Lower leg skin (tissue), 3 donors: Measurements from ENCODE around the gene THOC1.

Experiments used
- CTCF ChIP-seq, 3 donors: fragments of 450-650 bp; IDR thresholded peaks; one replicate each; pipeline ENCODE4 v1.5.1; 2016; ENCODE audit warnings: antibody characterized with exemption in 3 of 3, mild to moderate bottlenecking in 3 of 3, moderate library complexity in 2 of 3
- POLR2A ChIP-seq, 2 donors: fragments of 450-650 bp; IDR thresholded peaks; one replicate each; pipeline ENCODE4 v1.6.1; 2016 to 2017; ENCODE audit warnings: antibody characterized with exemption in 2 of 2, mild to moderate bottlenecking in 1 of 2, moderate library complexity in 1 of 2

GRCh38 chr18:303607-304006, 35.8 kb upstream of the THOC1 start:
- TF ChIP-seq CTCF (IDR thresholded peaks at IDR 0.05) (no peak), POLR2A (IDR thresholded peaks at IDR 0.05) (no peak)
